ENCODE measurements around the gene PLB1. TPM values are rescaled to one million over a fixed set of nuclear protein-coding genes. Genes with fewer than 3 reads are reported as not detected.

PLB1 gene
- total RNA-seq, 1 experiment from 2014 or later = not detected

GRCh38 chr2:28612131-28612812, 116.4 kb downstream of the PLB1 start:
- DNase-seq (ENCODE audit: low spot score) = no peak

GRCh38 chr2:28613186-28613585, 117.3 kb downstream of the PLB1 start:
- DNase-seq (ENCODE audit: low spot score) = no peak

GRCh38 chr2:28613633-28614501, 118.0 kb downstream of the PLB1 start:
- no peak for DNase-seq (ENCODE audit: low spot score)

GRCh38 chr2:28615706-28616105, 119.8 kb downstream of the PLB1 start:
- no peak for DNase-seq (ENCODE audit: low spot score)

- DNase-seq (ENCODE audit: low spot score) = no peak
Observed at GRCh38 chr2:28616396-28616999, 120.6 kb downstream of the PLB1 start.

GRCh38 chr2:28617502-28618184, 121.8 kb downstream of the PLB1 start:
- DNase-seq (ENCODE audit: low spot score) = no peak

- DNase-seq (ENCODE audit: low spot score) = no peak
Observed at GRCh38 chr2:28618221-28619141, 122.6 kb downstream of the PLB1 start.

GRCh38 chr2:28619213-28620196, 123.6 kb downstream of the PLB1 start:
- no peak for DNase-seq (ENCODE audit: low spot score)

- no peak for DNase-seq (ENCODE audit: low spot score)
Observed at GRCh38 chr2:28620291-28620793, 124.5 kb downstream of the PLB1 start.

GRCh38 chr2:28620801-28621171, 124.9 kb downstream of the PLB1 start:
- DNase-seq (ENCODE audit: low spot score) = no peak

- peak; percentile 96 for DNase-seq (ENCODE audit: low spot score)
Observed at GRCh38 chr2:28621172-28622100, 125.6 kb downstream of the PLB1 start.

- no peak for DNase-seq (ENCODE audit: low spot score)
Observed at GRCh38 chr2:28622101-28622499, 126.2 kb downstream of the PLB1 start.

- no peak for DNase-seq (ENCODE audit: low spot score)
Observed at GRCh38 chr2:28623582-28624405, 127.9 kb downstream of the PLB1 start.

GRCh38 chr2:28624436-28624792, 128.6 kb downstream of the PLB1 start:
- DNase-seq (ENCODE audit: low spot score) = no peak

- peak; percentile 54 for DNase-seq (ENCODE audit: low spot score)
Observed at GRCh38 chr2:28624793-28625701, 129.2 kb downstream of the PLB1 start.

GRCh38 chr2:28626376-28626775, 130.5 kb downstream of the PLB1 start:
- DNase-seq (ENCODE audit: low spot score) = no peak
